Choroid plexus epithelial cell (primary cell): ENCODE results near the gene ADRA2A.

Experiments used
- DNase-seq: peaks from one replicate; pipeline ENCODE4 v3.0.0-alpha.2; 2010; ENCODE audit warnings: low read depth
- H3K4me3 ChIP-seq: 2 replicates; pipeline ENCODE4 v1.5.1; 2011; ENCODE audit warnings: low read depth, mild to moderate bottlenecking, control low read depth, low read length, moderate library complexity
- TF ChIP-seq, protein P1 (sequence below): conservative IDR thresholded peaks from 2 replicates; pipeline ENCODE4 v1.5.1; 2011; ENCODE audit warnings: low read depth, mild to moderate bottlenecking, control low read depth, inconsistent platforms, low read length, moderate library complexity

ADRA2A gene

DNA sequence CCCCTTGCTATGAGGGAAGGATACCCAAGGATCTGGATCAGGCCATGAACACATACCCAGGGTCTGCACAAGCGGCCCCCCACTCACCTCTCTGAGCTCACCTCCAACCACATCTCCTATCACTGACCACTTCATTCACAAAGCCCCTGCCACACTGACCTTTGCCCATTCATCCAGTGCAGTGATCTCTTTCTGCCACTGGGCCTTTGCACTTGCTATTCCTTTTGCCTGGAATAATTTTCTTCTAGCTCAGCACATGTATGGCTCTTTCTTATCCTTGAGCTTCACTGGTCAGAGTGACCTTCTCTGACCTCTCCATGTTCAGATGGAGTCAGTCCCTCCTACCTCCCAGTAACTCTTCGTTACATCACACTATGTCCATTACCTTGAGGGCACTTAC, 48.3 kb downstream of the ADRA2A start:
- no peak overlapping the region for H3K4me3 ChIP-seq
- no peak for DNase-seq
- TF ChIP-seq, protein P1, sequence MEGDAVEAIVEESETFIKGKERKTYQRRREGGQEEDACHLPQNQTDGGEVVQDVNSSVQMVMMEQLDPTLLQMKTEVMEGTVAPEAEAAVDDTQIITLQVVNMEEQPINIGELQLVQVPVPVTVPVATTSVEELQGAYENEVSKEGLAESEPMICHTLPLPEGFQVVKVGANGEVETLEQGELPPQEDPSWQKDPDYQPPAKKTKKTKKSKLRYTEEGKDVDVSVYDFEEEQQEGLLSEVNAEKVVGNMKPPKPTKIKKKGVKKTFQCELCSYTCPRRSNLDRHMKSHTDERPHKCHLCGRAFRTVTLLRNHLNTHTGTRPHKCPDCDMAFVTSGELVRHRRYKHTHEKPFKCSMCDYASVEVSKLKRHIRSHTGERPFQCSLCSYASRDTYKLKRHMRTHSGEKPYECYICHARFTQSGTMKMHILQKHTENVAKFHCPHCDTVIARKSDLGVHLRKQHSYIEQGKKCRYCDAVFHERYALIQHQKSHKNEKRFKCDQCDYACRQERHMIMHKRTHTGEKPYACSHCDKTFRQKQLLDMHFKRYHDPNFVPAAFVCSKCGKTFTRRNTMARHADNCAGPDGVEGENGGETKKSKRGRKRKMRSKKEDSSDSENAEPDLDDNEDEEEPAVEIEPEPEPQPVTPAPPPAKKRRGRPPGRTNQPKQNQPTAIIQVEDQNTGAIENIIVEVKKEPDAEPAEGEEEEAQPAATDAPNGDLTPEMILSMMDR = no peak

DNA sequence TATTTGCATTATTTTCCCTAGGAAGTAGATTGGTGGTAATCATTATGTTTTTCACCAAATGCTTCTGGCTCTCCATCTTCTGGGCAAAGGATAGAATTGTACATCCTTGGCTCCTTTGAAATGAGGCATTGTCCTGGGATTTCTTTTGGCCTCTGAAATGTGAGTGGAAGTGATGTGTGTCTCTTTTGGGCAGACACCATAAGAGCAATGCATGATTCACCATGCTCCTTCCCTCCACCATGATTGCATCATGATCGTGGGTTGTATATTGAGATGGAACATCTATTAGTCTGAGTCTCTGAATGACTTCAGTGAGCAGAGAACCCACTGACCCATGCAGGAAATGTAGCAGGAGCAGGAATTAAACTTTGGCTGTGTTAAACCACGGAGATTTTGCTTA, 49.2 kb downstream of the ADRA2A start:
- H3K4me3 ChIP-seq = no peak overlapping the region
- DNase-seq = no peak
- TF ChIP-seq, protein P1 = no peak

DNA sequence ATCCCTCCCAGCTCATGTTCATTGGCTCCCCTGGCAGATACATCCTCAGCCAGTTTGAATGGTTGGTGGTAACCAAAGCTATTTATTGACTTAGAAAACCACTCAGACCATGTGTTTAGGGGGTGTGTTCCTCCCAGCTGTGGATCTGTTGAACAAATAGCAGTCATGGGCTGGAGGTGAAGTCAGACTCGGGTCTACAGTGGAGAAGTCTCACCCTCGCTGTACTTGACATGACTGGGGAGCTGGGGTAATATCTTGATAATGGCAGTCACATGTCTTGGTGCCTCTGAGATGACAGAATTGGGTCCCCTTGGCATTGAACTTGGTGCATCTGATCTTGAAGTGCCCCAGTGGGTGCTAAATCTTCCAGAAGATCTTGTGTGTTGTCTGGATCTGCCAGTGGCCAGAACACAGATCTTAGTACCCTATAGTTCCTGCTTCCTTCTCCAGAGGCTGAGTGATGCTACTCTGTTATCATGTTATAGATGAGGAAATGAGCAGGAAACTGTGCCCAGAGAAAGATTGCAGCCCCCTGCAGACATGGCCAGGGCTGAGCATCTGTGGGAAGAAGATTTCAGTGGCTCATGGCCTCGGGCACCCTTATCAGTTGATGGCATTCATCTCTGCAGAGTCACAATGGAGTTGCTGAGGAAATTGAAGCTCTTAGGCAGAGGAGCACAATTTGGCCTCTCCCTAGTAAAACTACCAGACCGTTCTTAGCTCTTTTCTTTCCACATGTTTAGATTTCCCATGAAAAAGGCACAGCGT, 50.4 kb downstream of the ADRA2A start:
- DNase-seq = no peak
- no peak overlapping the region for H3K4me3 ChIP-seq

DNA sequence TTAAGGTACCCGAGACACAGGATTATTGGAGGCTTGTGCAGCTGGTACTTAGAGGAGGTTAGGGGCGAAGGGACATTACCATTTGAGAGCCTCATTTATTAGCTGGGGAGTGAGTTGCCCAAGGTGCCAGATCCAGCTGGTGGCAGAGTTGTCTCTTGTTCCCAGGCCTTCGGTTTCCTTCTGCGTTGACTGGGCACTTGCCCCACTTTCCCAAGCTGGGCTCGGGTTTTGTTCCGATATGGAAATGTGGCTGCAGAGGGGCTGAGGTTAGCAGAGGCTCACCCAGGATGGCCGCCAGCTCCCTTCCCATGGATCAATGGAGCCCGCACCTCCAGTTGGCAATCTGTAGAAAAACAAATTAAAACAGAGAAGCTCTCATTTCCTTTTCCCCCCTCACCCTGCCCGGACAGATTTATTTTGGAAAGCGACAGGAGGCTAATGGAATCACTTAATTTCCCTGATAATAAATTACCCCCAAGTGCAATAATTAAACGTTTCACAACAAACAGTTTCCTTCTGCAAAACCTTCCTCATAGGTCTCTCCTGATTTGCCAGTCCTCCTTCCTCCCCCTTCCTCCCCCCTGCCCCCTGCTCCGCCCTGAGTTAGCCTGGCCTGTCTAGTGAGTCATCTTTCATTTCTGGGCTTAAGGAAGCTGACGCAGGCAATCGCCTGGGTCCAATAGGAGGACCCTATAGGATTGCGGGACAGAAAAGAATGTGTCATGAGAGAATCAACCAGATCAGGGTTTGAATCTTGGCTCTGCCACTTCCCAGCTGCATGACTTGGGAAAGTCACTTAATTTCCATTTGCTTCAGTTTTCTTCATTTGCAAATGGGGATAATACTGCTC, 51.7 kb downstream of the ADRA2A start:
- TF ChIP-seq, protein P1 = no peak
- DNase-seq = no peak
- H3K4me3 ChIP-seq = no peak overlapping the region

More for the DNA sequence above, 50.4 kb downstream of the ADRA2A start:
- TF ChIP-seq, protein P1 = no peak

DNA sequence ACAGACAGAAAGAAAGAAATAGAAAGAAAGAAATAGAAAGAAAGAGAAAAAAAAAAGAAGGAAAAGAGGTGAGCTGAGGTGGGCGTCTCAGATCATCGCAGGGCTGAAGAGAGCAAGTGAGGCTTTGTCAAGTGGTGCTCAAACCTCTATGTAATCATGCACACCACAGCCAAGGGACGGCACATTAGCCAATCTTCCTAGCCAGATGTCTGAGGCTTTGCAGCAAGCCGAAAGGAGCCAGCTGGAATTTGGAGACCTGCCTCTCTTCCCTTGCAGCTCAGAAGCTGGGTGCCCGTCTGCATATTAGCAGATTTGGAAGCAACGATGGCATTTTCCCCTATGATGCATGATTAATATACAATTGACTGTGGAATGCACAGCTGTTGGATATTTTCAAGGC, 52.5 kb downstream of the ADRA2A start:
- no peak for DNase-seq
- no peak overlapping the region for H3K4me3 ChIP-seq
- TF ChIP-seq, protein P1 = no peak

DNA sequence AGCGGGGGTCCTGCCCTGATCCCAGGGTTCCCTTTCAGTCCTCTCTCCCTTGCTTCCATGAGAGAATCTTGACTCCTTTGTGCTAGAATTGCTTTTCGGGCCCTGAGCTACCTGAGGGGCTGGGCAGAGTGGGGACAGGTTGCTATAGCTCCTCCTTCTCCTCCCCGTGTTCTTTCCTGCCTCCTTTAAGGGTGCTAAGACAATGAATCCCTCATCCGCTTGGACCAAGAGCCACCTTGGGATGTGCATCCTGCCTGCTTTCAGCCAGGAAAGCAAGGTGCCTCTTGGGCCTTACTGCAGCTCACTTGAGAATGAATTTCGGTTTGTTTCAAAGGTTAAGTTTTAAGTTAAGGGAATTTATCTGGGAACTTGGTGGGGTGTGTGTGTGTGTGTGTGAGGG, 53.6 kb downstream of the ADRA2A start:
- no peak for DNase-seq
- H3K4me3 ChIP-seq = no peak overlapping the region
- TF ChIP-seq, protein P1 = no peak
